Measurements from ENCODE around the gene WNT4.

GRCh38 chr1:22137004-22137720 lies 5.7 kb downstream of the WNT4 start:
- no peak for TF ChIP-seq EP300 (IDR thresholded peaks at IDR 0.05)
- no peak for TF ChIP-seq POLR2AphosphoS5 (IDR thresholded peaks at IDR 0.05)
- TF ChIP-seq CTCF (IDR thresholded peaks at IDR 0.05), result no peak
